Measurements from ENCODE around the gene MRPL20.

DNA sequence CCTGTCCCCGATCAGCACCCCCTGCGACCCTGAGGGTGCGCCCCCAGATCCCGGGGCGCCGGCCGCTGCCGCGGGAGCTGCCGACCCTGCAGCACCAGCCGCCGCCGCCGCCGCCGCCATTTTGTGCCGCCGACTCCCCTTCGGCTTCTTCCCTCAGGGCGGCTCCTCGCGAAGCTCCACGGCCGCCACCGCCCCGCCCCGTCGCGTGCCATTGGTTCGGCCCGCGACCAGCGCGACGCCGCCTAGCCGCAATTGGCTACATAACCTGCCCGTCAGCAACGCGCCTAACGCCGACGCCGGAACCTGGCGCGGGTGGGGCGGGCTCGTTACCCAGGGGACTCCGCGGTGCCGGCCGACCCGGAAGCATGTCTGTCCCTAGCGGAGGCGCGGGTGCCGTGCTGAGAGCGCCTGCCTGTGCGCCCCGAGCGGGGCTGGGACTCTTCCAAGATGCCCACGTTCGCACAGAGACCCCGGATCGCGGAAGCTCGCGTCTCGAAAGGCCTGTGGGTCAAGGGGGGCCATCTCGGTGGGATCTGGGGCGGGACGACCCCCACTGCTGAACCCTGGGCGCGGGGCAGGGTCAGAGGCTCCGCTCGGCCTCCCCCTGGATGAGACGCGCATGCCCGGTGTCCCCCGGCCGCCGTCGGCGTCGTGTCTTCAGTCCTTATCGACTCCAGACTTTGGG, 7.8 kb downstream of the MRPL20 start, which contains the start of gene CCNL2:
- TF ChIP-seq, protein P1, sequence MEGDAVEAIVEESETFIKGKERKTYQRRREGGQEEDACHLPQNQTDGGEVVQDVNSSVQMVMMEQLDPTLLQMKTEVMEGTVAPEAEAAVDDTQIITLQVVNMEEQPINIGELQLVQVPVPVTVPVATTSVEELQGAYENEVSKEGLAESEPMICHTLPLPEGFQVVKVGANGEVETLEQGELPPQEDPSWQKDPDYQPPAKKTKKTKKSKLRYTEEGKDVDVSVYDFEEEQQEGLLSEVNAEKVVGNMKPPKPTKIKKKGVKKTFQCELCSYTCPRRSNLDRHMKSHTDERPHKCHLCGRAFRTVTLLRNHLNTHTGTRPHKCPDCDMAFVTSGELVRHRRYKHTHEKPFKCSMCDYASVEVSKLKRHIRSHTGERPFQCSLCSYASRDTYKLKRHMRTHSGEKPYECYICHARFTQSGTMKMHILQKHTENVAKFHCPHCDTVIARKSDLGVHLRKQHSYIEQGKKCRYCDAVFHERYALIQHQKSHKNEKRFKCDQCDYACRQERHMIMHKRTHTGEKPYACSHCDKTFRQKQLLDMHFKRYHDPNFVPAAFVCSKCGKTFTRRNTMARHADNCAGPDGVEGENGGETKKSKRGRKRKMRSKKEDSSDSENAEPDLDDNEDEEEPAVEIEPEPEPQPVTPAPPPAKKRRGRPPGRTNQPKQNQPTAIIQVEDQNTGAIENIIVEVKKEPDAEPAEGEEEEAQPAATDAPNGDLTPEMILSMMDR (IDR thresholded peaks at IDR 0.05), result peak; percentile 59 to 91 (median 80)
- peak; percentile 35 for TF ChIP-seq POLR2A (IDR thresholded peaks at IDR 0.05)
